Globus pallidus (tissue), 1 donor: ENCODE measurements around the gene NT5C3B.
"Not testable (repeated sequence)": the region's sequence is repeated elsewhere in the genome, so short reads cannot be mapped to it uniquely, and the experiment has no call there.

Experiments used
- DNase-seq: peaks from one replicate; pipeline ENCODE4 v3.0.0-alpha.2; 2015; ENCODE audit warnings: low spot score

The NT5C3B gene

DNA sequence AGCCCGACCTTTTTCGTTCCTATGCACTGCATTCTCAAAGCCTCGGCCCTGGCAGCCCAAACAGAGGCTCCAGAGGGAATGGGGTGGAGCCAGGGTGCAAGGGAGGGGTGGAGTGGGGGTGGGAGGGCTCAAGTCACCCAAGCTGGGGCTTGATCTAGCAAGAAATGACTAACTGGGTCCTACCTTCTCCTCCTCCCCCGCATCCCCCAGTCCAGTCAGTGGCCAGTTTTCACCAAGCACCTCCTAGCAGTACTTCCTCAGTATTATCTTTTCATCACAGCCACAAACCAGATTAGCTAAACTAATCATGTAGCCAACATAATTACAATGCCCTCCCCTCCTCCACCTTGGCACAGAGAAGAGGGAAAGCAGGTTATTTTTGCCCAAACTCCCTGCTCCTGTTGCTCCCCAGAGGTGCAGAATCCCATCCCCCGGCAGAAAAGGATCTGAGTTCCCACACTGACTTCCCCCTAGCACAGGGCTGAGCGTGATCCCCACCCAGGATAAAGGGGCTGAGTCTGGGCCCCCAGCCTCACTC, 51.8 kb downstream of the NT5C3B start:
- DNase-seq: no peak

DNA sequence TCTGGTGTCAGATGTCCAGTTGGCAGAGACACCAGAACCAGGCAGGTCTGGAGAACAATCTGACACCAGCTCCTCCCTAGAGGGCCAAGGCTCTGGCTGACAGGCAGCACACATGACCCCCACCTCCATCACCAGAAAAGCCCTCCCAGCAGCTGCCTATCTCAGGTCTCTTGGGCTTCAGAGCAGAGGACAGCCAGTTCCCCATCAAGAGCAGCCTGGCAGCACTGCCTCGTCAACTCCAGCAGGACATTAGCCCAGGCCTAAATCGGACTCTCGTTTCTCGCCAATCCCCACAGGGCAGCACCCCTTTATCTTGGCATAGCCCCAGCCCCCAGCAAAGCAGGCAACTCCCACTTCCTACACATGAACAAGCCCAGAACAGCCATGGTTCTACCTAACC, 53.9 kb downstream of the NT5C3B start:
- DNase-seq: no peak

DNA sequence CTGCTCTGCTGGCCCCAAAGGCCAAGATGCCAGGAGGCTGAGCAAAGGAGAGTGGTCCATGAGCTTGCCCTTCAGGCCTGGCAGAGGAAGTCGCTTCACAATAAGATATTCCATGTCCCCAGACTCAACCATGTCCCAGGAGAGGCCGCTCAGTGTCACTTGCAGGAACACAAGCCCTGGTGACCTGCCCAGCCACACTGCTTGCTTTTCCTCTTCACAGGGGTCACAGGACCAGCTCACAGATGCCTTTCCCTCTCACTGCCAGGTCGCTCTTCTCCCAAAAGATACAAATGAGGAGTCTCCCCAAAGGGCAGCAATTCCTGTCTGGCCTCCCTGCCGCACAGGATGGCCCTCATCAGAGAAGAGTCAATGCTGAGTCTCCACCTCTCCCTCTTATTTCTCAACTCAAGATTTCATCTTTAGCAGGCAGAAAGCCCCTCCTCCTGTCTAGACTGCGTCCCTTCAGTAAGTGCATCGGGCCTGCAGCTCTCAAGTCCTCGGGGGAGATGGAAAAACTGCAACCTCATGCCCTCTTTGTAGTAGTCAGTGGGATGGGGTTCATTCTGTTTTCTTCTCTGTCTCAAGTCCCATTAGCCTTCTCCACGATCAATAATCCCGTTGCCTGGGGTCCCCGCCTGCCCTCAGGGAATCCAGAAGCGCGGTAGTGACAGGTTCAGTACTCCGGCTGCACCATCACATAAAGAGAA, 54.5 kb downstream of the NT5C3B start:
- no peak for DNase-seq

DNA sequence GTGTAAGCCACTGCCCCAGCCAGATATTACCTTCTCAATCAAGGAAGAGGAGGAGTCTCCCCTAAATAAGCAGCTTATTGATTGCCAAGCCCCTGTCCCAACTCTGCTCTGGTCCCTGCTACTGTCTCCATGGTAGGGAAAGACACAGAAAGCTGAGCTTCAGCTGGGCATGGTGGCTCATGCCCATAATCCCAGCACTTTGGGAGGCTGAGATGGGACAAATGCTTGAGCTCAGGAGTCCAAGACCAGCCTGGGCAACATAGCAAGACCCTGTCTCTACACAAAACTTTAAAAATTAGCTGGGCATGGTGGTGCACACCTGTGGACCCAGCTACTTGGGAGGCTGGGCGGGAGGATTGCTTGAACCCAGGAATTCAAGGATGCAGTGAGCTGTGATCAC, 56.1 kb downstream of the NT5C3B start:
- no peak for DNase-seq

DNA sequence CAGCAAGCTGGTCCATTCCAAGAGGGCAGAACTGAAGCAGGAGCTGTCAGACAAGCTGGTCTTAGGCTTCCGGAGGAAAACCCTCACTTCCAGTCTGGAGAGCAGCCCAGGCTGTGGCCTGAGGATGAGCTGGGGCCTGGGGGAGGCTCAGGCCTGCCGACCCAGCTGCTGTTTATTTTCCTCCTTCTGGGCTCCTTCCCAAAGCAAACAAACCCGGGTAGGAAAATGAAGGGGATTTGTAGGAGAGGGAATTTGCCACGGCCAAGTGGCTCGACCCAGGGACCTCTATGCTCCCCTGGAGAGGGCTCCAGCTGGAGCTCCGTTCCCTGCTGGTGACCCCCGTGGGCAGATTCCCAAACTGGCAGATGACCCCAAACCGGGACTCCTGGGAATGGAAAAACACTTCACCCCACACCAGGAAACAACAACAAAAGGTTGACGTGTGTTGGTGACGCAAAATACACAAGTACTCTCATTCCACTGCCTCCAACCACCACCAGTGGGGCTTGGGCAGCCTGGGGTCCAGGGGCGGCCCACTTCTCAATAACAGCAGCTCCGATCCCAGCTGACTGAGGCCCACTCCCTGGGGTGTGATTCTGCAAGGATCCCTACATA, 58.4 kb downstream of the NT5C3B start:
- peak; percentile 74 for DNase-seq

DNA sequence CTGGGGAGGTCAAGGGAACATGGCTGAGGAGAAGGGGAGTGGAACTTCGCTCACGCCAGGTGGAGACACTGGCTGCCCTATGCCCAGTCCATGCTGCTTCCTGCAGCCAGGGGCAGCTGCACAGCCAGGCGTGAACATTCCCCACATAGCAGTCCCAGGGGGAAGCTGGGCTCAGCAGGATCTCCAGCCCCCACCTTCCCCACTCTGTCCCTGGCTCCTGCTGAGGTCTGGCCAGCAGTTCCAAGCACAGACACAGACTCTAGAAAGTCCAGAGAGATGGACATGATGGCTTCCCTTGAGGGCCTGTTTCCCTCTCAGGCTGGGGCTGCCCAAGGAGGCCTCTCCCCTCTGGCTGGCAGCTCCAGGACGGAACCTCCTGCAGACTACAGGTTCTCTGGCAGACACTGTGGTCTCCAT, 58.9 kb downstream of the NT5C3B start:
- DNase-seq: no peak

DNA sequence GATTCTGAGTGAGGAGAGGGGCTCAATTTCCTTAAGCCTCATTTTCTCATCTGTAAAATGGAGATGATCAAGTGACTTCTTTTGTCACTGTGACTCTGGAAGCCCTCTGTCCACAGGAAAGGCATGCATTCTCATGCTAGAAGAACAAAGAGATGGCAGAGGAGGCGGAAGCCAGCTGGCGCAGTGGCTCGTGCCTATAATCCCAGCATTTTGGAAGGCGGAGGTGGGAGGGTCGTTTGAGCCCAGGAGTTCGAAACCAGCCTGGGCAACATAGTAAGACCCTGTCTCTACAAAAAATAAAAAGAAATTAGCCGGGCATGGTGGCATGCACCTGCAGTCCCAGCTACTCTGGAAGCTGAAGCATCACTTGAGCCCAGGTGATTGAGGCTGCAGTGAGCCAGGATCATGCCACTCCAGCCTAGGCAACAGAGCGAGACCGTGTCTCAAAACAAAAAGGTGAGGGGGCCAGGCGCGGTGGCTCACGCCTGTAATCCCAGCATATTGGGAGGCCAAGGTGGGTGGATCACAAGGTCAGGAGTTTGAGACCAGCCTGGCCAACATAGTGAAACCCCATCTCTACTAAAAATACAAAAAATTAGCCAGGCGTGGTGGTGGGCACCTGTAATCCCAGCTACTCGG, 59.7 kb downstream of the NT5C3B start:
- not testable (repeated sequence) for DNase-seq

DNA sequence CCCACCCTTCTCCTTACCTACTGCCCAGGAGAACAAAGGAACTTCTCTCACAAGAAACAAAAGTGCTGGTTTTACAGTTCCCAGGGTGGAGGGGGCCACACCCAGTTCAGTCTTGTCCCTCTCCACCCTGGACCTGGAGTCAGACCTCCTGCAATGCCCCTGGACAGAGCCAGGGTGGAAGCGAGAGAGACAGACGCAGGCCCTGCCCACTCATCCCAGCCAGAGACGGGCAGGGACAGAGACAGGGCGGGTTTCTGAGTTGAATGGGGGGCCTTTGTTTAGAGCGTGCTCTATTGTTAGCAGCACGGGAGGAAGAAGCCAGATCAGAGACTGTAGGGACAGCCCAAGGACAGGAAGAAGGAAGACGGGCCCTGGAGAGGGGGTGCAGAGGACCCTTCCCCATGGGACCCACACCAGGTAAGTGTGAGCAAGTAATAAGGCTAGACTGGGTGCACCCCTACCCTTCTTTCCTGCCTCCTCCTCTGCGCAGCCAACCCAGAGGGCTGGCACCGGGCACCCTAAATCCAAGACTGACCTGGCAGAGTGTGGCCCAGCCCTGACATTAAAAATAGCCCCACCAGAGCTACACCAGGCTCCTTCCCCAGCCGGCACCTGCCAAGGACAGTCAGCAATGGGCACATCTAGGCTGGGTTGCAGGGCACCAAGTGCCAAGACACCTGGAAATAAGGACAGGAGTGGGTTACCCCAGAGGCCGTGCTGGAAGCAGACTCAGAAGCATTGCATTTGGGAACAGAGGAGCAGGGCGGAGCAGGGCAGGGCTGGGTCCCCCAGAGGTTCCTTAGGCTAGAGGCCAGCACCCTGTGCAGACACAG, 60.4 kb downstream of the NT5C3B start:
- peak; percentile 94 for DNase-seq
